Type B pancreatic cell (in vitro differentiated cells): Measurements from ENCODE around the gene ZNF480. TPM values are rescaled to one million over a fixed set of nuclear protein-coding genes. Genes with fewer than 3 reads are reported as not detected.
"Not testable (repeated sequence)": the region's sequence is repeated elsewhere in the genome, so short reads cannot be mapped to it uniquely, and the experiment has no call there.

Experiments
- DNase-seq: peaks from one replicate; pipeline ENCODE4 v3.0.0; 2021; ENCODE audit warnings: mixed read lengths; ENCODE audit not compliant: unreplicated experiment; ENCODE audit errors: extremely low spot score
- H3K27ac Mint-ChIP-seq: 2 replicates; pipeline ENCODE4 v1.8.0; 2021; ENCODE audit warnings: mild to moderate bottlenecking, mixed read lengths
- H3K27me3 Mint-ChIP-seq: 2 replicates; pipeline ENCODE4 v1.8.0; 2021; ENCODE audit warnings: mixed read lengths
- H3K36me3 Mint-ChIP-seq: 2 replicates; pipeline ENCODE4 v1.8.0; 2021; ENCODE audit warnings: mixed read lengths
- H3K4me1 Mint-ChIP-seq: one replicate; pipeline ENCODE4 v1.8.0; 2021; ENCODE audit warnings: mixed read lengths; ENCODE audit not compliant: unreplicated experiment
- H3K4me3 Mint-ChIP-seq: 2 replicates; pipeline ENCODE4 v1.8.0; 2021; ENCODE audit warnings: mild to moderate bottlenecking, mixed read lengths
- H3K9me3 Mint-ChIP-seq: 2 replicates; pipeline ENCODE4 v1.8.0; 2021; ENCODE audit warnings: mixed read lengths
- CTCF ChIP-seq: fragments of 200-600 bp; sonication (generic); conservative IDR thresholded peaks from 2 replicates; pipeline ENCODE4 v1.5.0; 2021; ENCODE audit warnings: antibody characterized with exemption, mild to moderate bottlenecking
- total RNA-seq: library from RNA; stranded (reverse); gene quantifications from 2 replicates; pipeline ENCODE4 v1.2.1, GENCODE V29; 2021; ENCODE audit warnings: low replicate concordance

Gene ZNF480
- total RNA-seq, 1 donor from 2014 or later: 16.8 TPM

GRCh38 chr19:52286256-52286655 is 10.7 kb upstream of the ZNF480 start:
- Mint-ChIP-seq H3K4me3 (no peak overlapping the region), H3K36me3 (peaks cover 61% of the 10 kb centered on the region), H3K9me3 (no peaks in the 10 kb centered on the region), H3K4me1 (no peaks in the 10 kb centered on the region), H3K27me3 (no peaks in the 10 kb centered on the region), H3K27ac (no peak overlapping the region)
- no peak for TF ChIP-seq CTCF
- no peak for DNase-seq

- Mint-ChIP-seq H3K4me3 (no peak overlapping the region), H3K27me3 (no peaks in the 10 kb centered on the region), H3K36me3 (peaks cover 44% of the 10 kb centered on the region), H3K9me3 (peaks cover 11% of the 10 kb centered on the region), H3K27ac (no peak overlapping the region), H3K4me1 (peaks cover 4% of the 10 kb centered on the region)
- no peak for TF ChIP-seq CTCF
- no peak for DNase-seq
Observed at GRCh38 chr19:52291781-52292180, 5.2 kb upstream of the ZNF480 start.

- Mint-ChIP-seq H3K9me3 (peaks cover 11% of the 10 kb centered on the region), H3K4me1 (peaks cover 12% of the 10 kb centered on the region), H3K36me3 (peaks cover 45% of the 10 kb centered on the region)
- H3K4me3 Mint-ChIP-seq, DNase-seq, H3K27me3 Mint-ChIP-seq, H3K27ac Mint-ChIP-seq: not testable (repeated sequence)
Observed at GRCh38 chr19:52292946-52293345, 4.0 kb upstream of the ZNF480 start.

- peaks cover 11% of the 10 kb centered on the region for H3K9me3 Mint-ChIP-seq
- H3K27ac Mint-ChIP-seq: peak overlapping the region; percentile 84
- DNase-seq: no peak
- peaks cover 15% of the 10 kb centered on the region for H3K4me1 Mint-ChIP-seq
- no peak for TF ChIP-seq CTCF
- H3K36me3 Mint-ChIP-seq: peaks cover 55% of the 10 kb centered on the region
- H3K4me3 Mint-ChIP-seq: peak overlapping the region; percentile 90
- peaks cover 3% of the 10 kb centered on the region for H3K27me3 Mint-ChIP-seq
Observed at GRCh38 chr19:52296400-52296772, 583 bp upstream of the ZNF480 start.

GRCh38 chr19:52297601-52298364 is 814 bp downstream of the ZNF480 start:
- no peak for DNase-seq
- no peak for TF ChIP-seq CTCF
- Mint-ChIP-seq H3K27me3 (peaks cover 3% of the 10 kb centered on the region), H3K4me1 (peaks cover 15% of the 10 kb centered on the region), H3K9me3 (peaks cover 5% of the 10 kb centered on the region), H3K27ac (peak overlapping the region; percentile 94), H3K36me3 (peaks cover 61% of the 10 kb centered on the region), H3K4me3 (peak overlapping the region; percentile 94)

GRCh38 chr19:52307275-52307674 is 10.3 kb downstream of the ZNF480 start:
- DNase-seq: no peak
- Mint-ChIP-seq H3K27me3 (no peaks in the 10 kb centered on the region), H3K4me1 (no peaks in the 10 kb centered on the region), H3K4me3 (no peak overlapping the region), H3K36me3 (peaks cover 75% of the 10 kb centered on the region), H3K27ac (no peak overlapping the region), H3K9me3 (peaks cover 25% of the 10 kb centered on the region)
- TF ChIP-seq CTCF: no peak
